NCI-H2227 treated with DMSO at 0.1 percent for 48 hours (cell line): ENCODE data around the gene AMIGO3.
"Not testable (repeated sequence)": the region's sequence is repeated elsewhere in the genome, so short reads cannot be mapped to it uniquely, and the experiment has no call there.

Source experiments
- DNase-seq: peaks from one replicate; lab custom pipeline; 2025; lab: John Stamatoyannopoulos, UW

AMIGO3 gene, protein sequence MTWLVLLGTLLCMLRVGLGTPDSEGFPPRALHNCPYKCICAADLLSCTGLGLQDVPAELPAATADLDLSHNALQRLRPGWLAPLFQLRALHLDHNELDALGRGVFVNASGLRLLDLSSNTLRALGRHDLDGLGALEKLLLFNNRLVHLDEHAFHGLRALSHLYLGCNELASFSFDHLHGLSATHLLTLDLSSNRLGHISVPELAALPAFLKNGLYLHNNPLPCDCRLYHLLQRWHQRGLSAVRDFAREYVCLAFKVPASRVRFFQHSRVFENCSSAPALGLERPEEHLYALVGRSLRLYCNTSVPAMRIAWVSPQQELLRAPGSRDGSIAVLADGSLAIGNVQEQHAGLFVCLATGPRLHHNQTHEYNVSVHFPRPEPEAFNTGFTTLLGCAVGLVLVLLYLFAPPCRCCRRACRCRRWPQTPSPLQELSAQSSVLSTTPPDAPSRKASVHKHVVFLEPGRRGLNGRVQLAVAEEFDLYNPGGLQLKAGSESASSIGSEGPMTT

DNA sequence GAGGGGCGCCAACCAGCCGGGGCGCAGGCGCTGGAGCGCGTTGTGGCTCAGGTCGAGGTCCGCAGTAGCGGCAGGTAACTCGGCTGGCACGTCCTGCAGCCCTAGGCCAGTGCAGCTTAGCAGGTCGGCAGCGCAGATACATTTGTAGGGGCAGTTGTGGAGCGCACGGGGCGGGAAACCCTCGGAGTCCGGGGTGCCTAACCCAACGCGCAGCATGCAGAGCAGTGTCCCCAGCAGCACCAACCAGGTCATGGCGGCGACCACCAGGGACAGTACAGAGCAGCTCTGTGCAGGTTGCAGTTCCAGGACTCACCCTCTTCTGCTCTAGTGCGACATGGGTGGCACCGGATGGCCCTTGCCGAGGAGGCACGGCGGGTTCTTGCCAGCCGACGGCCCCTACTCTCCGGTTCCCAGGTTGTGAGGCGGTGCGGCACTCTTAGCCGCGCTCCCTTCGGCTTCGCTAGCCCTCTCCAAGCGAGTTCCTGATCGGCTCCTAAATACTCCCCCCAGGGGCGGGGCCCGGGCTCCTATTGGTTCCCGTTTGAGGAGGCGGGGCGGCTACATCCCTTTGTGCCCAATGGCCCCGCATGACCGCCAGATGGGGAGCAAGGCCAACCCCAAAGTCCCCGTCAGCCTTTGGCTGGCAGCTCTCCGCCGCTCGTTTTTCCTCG is at the start of gene AMIGO3:
Gene AMIGO3 (minus strand): TSS at position 471 of the 671 bp plus-strand sequence. CDS start 219 bp downstream, at position 252.
- peak; percentile 43 for DNase-seq

- DNase-seq: no peak
These were observed 44.5 kb upstream of the AMIGO3 start for GRCh38 chr3:49763981-49764380.

DNA sequence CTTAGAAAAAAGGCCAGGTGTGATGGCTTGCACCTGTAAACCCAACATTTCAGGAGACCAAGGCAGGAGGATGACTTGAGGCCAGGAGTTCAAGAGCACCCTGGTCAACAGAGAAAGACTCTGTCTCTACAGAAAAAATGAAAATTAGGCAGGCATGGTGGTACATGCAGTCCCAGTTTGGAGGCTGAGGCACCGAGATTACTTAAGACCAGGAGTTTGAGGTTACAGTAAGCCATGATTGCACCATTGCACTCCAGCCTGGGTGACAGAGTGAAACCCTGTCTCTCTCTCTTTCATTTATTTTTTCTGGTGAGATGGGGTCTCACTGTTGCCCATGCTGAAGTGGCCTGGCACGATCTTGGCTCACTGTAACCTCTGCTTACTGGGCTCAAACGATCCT is 42.2 kb upstream of the AMIGO3 start:
- no peak for DNase-seq

- no peak for DNase-seq
These were observed 39.7 kb upstream of the AMIGO3 start for GRCh38 chr3:49759226-49759625.

GRCh38 chr3:49757197-49757596 is 37.7 kb upstream of the AMIGO3 start:
- DNase-seq: no peak

- DNase-seq: no peak
These were observed 36.6 kb upstream of the AMIGO3 start for GRCh38 chr3:49756036-49756435.

DNA sequence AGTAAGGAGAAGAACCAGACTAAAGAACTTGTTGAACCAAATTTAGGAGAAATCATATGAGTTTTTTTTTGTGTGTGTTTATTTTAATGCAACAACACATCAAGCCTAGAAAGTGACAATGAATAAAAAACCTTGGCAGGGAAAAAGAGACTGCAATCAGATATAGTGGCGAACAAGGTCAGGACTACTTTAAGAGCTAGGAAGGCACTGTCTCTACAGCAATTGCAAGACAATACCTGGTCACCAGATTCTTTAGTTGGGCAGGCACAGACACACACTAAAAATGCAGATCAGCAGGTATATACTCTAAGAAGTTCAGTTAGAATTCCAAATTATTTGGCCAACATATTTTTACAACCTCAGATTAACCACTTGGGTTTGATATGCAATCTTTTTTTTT is 35.1 kb upstream of the AMIGO3 start:
- no peak for DNase-seq

DNA sequence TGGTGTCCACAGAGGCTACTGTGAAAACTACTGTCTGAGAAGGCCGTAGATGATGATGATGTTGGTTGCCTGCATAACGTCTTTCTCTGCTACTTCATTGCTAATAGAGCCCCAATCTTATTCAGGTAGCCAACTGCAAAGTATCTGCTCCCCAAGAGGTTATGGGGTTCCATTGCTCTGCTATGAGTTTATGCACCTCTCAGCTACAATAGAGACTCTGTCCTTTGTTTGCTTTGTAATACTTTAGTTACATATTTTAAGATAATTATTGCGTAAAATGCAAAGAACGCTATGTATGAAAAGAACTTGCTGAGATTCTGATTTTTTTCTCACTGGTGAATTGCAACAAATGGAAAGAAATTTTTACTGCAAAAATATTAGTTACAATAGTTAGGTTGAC is 32.0 kb upstream of the AMIGO3 start:
- DNase-seq: no peak

GRCh38 chr3:49750056-49750455 is 30.6 kb upstream of the AMIGO3 start:
- DNase-seq: no peak

- DNase-seq: not testable (repeated sequence)
These were observed 29.4 kb upstream of the AMIGO3 start for GRCh38 chr3:49748874-49749273.

GRCh38 chr3:49747792-49748480 is 28.5 kb upstream of the AMIGO3 start:
- no peak for DNase-seq

DNA sequence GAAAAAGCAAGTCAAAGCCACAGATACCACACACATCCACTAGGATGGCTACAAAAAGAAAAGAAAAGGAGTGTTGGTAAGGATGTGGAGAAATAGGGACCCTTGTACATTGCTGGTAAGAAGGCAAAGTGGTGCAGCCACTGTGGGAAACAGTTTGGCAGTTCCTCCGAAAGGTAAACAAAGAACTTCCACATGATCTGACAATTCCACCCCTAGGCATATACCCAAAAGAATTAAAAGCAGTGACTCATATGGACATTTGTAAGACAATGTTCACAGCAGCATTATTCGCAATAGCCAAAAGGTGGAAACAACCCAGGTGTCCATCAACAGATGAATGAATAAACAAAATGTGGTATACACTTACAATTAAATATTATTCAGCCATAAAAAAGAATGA is 26.5 kb upstream of the AMIGO3 start:
- no peak for DNase-seq

DNA sequence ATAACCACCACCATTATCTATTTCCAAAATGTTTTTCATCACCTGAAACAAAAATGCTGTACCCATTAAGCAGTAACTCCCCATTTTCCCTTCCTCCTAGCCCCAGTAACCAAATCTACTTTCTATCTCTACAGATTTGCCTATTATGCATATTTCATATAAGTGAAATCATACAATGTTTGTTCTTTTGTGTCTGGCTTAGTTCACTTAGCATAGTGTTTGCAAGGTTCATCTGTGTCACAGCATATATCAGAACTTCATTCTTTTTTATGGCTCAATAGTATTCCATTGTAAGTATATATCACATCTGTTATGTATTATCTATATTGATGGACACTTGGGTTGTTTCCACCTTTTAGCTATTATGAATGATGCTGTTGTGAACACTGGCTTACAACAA is 20.9 kb upstream of the AMIGO3 start:
- DNase-seq: no peak

GRCh38 chr3:49738067-49738713 is 18.7 kb upstream of the AMIGO3 start:
- no peak for DNase-seq

GRCh38 chr3:49734752-49735151 is 15.3 kb upstream of the AMIGO3 start:
- no peak for DNase-seq

DNA sequence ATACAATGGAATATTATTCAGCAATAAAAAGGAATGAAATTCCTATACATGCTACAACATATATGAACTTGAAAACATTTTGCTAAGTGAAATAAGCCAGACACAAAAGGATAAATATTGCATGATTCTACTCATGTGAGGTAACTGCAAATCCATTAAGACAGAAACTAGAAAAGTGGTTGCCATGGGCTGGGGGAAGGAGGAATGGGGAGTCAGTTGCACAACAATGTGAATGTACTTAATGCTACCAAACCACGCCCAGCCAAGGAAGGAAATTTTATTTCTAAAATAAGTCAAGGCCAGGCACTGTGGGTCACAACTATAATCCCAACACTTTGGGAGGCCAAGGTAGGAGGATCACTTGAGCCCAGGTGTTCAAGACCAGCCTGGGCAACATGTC is 14.1 kb upstream of the AMIGO3 start:
- DNase-seq: no peak

GRCh38 chr3:49732597-49732996 is 13.1 kb upstream of the AMIGO3 start:
- DNase-seq: no peak

DNA sequence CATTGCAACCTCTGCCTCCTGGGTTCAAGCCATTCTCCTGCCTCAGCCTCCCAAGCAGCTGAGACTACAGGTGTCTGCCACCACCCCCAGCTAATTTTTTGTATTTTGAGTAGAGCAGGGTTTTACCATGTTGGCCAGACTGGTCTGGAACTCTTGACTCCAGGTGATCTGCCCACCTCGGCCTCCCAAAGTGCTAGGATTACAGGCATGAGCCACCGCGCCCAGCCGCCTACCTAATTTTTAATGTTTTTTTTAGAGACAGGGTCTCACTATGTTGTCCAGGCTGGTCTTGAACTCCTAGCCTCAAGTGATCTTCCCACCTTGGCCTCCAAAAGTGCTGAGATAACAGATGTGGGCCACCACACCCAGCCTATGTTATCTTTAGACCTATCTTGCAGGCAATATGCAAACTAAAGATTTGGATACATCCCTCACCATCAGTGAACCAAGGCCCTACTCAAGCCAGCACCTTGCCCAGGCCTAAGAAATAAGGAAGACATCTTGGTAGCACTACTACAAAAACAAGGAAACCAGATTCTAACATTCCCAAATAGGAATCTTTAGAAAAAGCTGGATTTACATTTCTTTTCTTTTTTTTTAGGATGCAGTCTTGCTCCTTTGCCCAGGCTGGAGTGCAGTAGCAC is 10.6 kb upstream of the AMIGO3 start:
- DNase-seq: no peak

- no peak for DNase-seq
These were observed 8.5 kb upstream of the AMIGO3 start for GRCh38 chr3:49727924-49728361.

DNA sequence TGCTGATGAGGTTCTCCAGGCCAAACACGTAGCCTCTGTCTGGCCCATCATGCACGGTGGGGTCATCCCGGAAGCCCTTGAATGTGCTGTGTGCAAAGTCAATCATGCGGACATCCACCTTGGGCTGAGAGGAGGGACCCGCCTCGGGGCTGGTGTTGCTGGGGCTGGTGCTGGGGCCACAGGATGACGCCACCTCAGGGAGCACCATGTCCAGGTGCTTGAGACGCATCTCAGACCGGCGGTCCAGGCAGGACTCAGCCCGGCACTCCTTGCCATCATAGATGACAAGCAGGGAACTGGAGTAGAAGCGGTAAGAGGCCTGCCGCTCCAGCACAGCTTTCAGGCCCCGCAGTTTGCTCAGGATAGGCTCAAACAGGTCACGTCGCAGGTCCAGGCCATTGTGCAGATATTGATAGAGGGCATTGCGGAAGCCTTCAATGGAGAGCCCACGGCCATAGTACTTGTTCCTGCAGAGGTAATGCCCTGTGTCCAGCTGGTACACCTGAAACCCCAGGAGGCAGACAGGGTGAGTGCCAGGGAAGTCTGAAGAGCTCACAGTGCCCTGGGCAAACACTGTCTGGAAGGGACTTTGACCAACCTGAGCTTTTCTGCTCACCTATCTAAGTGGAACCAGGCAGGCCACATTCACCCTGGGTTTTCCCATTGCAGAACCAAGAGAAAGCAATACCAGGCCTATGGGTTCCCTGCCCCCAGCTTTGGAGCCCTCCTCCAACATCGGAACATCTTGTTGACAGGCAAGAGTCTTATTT is 7.9 kb upstream of the AMIGO3 start:
- no peak for DNase-seq
